CD14-positive monocyte (primary cell): ENCODE data around the gene RHPN2. TPM values are rescaled to one million over a fixed set of nuclear protein-coding genes. Genes with fewer than 3 reads are reported as not detected.

Source experiments
- DNase-seq, 3 donors: peaks; one replicate each; pipeline ENCODE4 v3.0.0-alpha.2; 2011 to 2022
- H2AFZ ChIP-seq: 2 replicates; pipeline ENCODE4 v1.6.0; 2012; ENCODE audit warnings: mild to moderate bottlenecking, low read depth, low read length, inconsistent platforms; ENCODE audit not compliant: insufficient read depth, poor library complexity, severe bottlenecking
- H3K27ac ChIP-seq, 2 donors: 1 replicate in 1 of 2; 2 replicates in 1 of 2; pipeline ENCODE4 v1.5.1; 2012 to 2013; ENCODE audit warnings: low read length in 2 of 2, control low read depth in 1 of 2, inconsistent platforms in 1 of 2, low read depth in 1 of 2, mild to moderate bottlenecking in 1 of 2
- H3K27me3 ChIP-seq, 2 donors: one replicate each; pipeline versions ENCODE4 v1.6.0 to v1.6.1; 2011 to 2013; ENCODE audit warnings: low read length in 2 of 2; ENCODE audit not compliant: control insufficient read depth in 2 of 2, insufficient read depth in 2 of 2
- H3K36me3 ChIP-seq, 2 donors: replicated peaks in 1 of 2; 1 replicate in 1 of 2; 2 replicates in 1 of 2; pipeline versions ENCODE4 v1.5.1 to v1.6.1; 2012 to 2013; ENCODE audit warnings: low read length in 2 of 2, control low read depth in 1 of 2, inconsistent platforms in 1 of 2, mild to moderate bottlenecking in 1 of 2; ENCODE audit not compliant: insufficient read depth in 2 of 2, control insufficient read depth in 1 of 2
- H3K4me1 ChIP-seq, 2 donors: 1 replicate in 1 of 2; 2 replicates in 1 of 2; pipeline versions ENCODE4 v1.5.1 to v1.6.1; 2012 to 2013; ENCODE audit warnings: low read length in 2 of 2, control low read depth in 1 of 2, inconsistent platforms in 1 of 2, mild to moderate bottlenecking in 1 of 2, moderate library complexity in 1 of 2; ENCODE audit not compliant: insufficient read depth in 2 of 2, control insufficient read depth in 1 of 2
- H3K4me2 ChIP-seq: replicated peaks from 2 replicates; pipeline ENCODE3; 2012; ENCODE audit warnings: low read length, moderate library complexity, mild to moderate bottlenecking; ENCODE audit not compliant: poor library complexity, severe bottlenecking; ENCODE audit errors: extremely low read depth
- H3K4me3 ChIP-seq, 3 experiments: fragments of 200-600 bp in 1 of 3; sonication (generic) in 1 of 3; replicated peaks in 1 of 3; 1 replicate in 2 of 3; 2 replicates in 1 of 3; pipeline ENCODE4 v1.5.1; 2011 to 2013; ENCODE audit warnings: low read length in 3 of 3, mild to moderate bottlenecking in 3 of 3, control low read depth in 2 of 3, low read depth in 2 of 3, inconsistent platforms in 1 of 3, moderate library complexity in 1 of 3
- H3K79me2 ChIP-seq: 2 replicates; pipeline ENCODE4 v1.6.0; 2012; ENCODE audit warnings: mild to moderate bottlenecking, control low read depth, inconsistent platforms, low read length, moderate library complexity; ENCODE audit not compliant: insufficient read depth
- H3K9ac ChIP-seq: 2 replicates; pipeline ENCODE4 v1.6.0; 2017; ENCODE audit warnings: low read length, mild to moderate bottlenecking; ENCODE audit not compliant: insufficient read depth, poor library complexity, severe bottlenecking
- H3K9me3 ChIP-seq, 2 donors: replicated peaks in 1 of 2; 1 replicate in 1 of 2; 2 replicates in 1 of 2; pipeline versions ENCODE4 v1.5.1 to v1.6.1; 2012 to 2013; ENCODE audit warnings: low read length in 2 of 2, control low read depth in 1 of 2; ENCODE audit not compliant: control insufficient read depth in 1 of 2, insufficient read depth in 1 of 2
- H4K20me1 ChIP-seq: 2 replicates; pipeline ENCODE4 v1.6.0; 2012; ENCODE audit warnings: mild to moderate bottlenecking, low read length, control low read depth, moderate library complexity; ENCODE audit not compliant: insufficient read depth
- H3K27ac Mint-ChIP-seq, 7 donors: one replicate each; pipeline ENCODE4 v1.8.0; 2020; ENCODE audit warnings: mild to moderate bottlenecking in 7 of 7, mixed read lengths in 7 of 7, moderate library complexity in 6 of 7, inconsistent platforms in 2 of 7
- H3K27me3 Mint-ChIP-seq, 3 donors: one replicate each; pipeline ENCODE4 v1.8.0; 2021 to 2022; ENCODE audit warnings: low read depth in 3 of 3, mild to moderate bottlenecking in 3 of 3, mixed read lengths in 3 of 3, moderate library complexity in 3 of 3, inconsistent platforms in 1 of 3
- H3K36me3 Mint-ChIP-seq, 2 donors: one replicate each; pipeline ENCODE4 v1.8.0; 2020; ENCODE audit warnings: mixed read lengths in 2 of 2, inconsistent platforms in 1 of 2, mild to moderate bottlenecking in 1 of 2
- H3K4me1 Mint-ChIP-seq: one replicate; pipeline ENCODE4 v1.8.0; 2020; ENCODE audit warnings: mild to moderate bottlenecking, mixed read lengths
- H3K4me3 Mint-ChIP-seq, 2 donors: one replicate each; pipeline ENCODE4 v1.8.0; 2020; ENCODE audit warnings: mild to moderate bottlenecking in 2 of 2, mixed read lengths in 2 of 2, moderate library complexity in 1 of 2
- H3K9me3 Mint-ChIP-seq, 7 donors: one replicate each; pipeline ENCODE4 v1.8.0; 2020 to 2022; ENCODE audit warnings: mixed read lengths in 7 of 7, mild to moderate bottlenecking in 6 of 7, moderate library complexity in 6 of 7, inconsistent platforms in 2 of 7
- WGBS: methylation state at CpG from one replicate; pipeline ENCODE4 v1.1.5; 2013; ENCODE audit warnings: missing lambda C conversion rate; ENCODE audit not compliant: insufficient coverage; 5-methylcytosine and 5-hydroxymethylcytosine counted together
- intact Hi-C, 2 donors: fragments of 100-400 bp; cut with micrococcal nuclease; formaldehyde crosslinking; loops; one replicate each; pipeline versions ENCODE4 v1.15.0 to v1.15.1; 2023
- polyA plus RNA-seq, 3 donors: library from polyadenylated mRNA; depleted of rRNA in 1 of 3; unstranded in 2 of 3; stranded (reverse) in 1 of 3; fragments of 300-500 nt in 2 of 3; fragments of >200 nt in 1 of 3; fragmentation: Illumina TruSeq in 2 of 3; gene quantifications; 1 replicate in 2 of 3; 2 replicates in 1 of 3; pipeline ENCODE4 v1.2.3, GENCODE V29; 2012 to 2021
- TF ChIP-seq, protein P1 (sequence below): fragments of 200-600 bp; IDR thresholded peaks from one replicate; pipeline ENCODE4 v1.8.0; 2022; ENCODE audit warnings: antibody characterized with exemption, mild to moderate bottlenecking

Gene RHPN2
- polyA plus RNA-seq, 3 donors: 0.16 to 0.93 (median 0.51) TPM

DNA sequence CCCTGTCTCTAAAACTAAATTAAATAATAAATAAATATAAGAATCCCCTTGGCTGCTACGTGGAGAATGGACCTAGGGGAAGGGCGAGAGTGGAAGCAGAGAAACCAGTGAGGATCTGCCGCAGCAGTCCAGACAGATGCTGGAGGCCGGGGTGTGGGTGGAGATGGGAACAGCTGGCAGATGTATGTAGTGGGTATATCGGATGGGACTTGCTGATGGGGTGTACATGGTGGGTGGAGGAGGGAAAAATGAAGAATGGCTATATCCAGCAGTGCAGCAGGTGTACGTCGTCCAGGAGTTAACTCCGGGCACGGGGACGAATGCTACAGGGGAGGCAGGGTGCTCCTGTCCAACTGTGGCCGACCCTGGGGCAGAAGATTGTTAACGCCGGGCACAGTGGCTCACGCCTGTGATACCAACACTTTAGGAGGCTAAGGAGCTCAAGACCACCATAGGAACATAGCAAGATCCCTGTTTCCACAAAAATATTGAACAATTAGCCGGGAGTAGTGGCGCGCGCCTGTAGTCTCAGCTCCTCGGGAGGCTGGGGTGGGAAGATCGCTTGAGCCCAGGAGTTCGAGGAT is 93.6 kb downstream of the RHPN2 start:
- no peak for DNase-seq
- TF ChIP-seq, protein P1, sequence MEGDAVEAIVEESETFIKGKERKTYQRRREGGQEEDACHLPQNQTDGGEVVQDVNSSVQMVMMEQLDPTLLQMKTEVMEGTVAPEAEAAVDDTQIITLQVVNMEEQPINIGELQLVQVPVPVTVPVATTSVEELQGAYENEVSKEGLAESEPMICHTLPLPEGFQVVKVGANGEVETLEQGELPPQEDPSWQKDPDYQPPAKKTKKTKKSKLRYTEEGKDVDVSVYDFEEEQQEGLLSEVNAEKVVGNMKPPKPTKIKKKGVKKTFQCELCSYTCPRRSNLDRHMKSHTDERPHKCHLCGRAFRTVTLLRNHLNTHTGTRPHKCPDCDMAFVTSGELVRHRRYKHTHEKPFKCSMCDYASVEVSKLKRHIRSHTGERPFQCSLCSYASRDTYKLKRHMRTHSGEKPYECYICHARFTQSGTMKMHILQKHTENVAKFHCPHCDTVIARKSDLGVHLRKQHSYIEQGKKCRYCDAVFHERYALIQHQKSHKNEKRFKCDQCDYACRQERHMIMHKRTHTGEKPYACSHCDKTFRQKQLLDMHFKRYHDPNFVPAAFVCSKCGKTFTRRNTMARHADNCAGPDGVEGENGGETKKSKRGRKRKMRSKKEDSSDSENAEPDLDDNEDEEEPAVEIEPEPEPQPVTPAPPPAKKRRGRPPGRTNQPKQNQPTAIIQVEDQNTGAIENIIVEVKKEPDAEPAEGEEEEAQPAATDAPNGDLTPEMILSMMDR: no peak
- Histone ChIP-seq H3K4me1 (peaks cover 11 to 14% of the 10 kb centered on the region in 2 donors), H2AFZ (peak overlapping the region; percentile 93), H4K20me1 (no peaks in the 10 kb centered on the region), H3K27ac (peak overlapping the region in 1 of 2 donors; percentile 23), H3K9ac (peak overlapping the region; percentile 60), H3K4me3 (peak overlapping the region; percentile 50 to 96 (median 80)), H3K9me3 (no peaks in the 10 kb centered on the region), H3K36me3 (no peaks in the 10 kb centered on the region), H3K27me3 (no peaks in the 10 kb centered on the region), H3K79me2 (peaks cover 23% of the 10 kb centered on the region), H3K4me2 (peak overlapping the region; percentile 84)
- H3K4me1 Mint-ChIP-seq: peaks cover 9% of the 10 kb centered on the region
- H3K36me3 Mint-ChIP-seq: peaks cover 3 to 31% of the 10 kb centered on the region in 2 donors
- 40% methylated on average over 21 of the region's 21 CpGs for WGBS
- H3K9me3 Mint-ChIP-seq: no peaks in the 10 kb centered on the region
- H3K27me3 Mint-ChIP-seq: no peaks in the 10 kb centered on the region
- H3K4me3 Mint-ChIP-seq: peak overlapping the region; percentile 97 to 98
- intact Hi-C loops: loop anchor here (5.0 to 10.0 kb wide), 4 partner anchors 106 to 1454 kb away; partner anchors contain the start of genes GPATCH1 (in 1 of the 2) and UBA2 (in 1 of the 2)
- peak overlapping the region in 5 of 7 donors; percentile 75 to 99 (median 91) for H3K27ac Mint-ChIP-seq

- 98% methylated on average over 8 of the region's 10 CpGs for WGBS
- no peaks in the 10 kb centered on the region for H3K27me3 Mint-ChIP-seq
Measured at GRCh38 chr19:32969549-32969948, 95.1 kb downstream of the RHPN2 start.

More at GRCh38 chr19:32969549-32969948, 95.1 kb downstream of the RHPN2 start:
- Histone ChIP-seq H3K9me3 (no peaks in the 10 kb centered on the region), H3K4me1 (peaks cover 11 to 14% of the 10 kb centered on the region in 2 donors), H2AFZ (no peak overlapping the region), H3K4me3 (no peak overlapping the region), H4K20me1 (no peaks in the 10 kb centered on the region), H3K4me2 (no peak overlapping the region), H3K79me2 (peaks cover 23% of the 10 kb centered on the region), H3K27me3 (no peaks in the 10 kb centered on the region), H3K27ac (no peak overlapping the region), H3K36me3 (peaks cover 4 to 7% of the 10 kb centered on the region in 2 donors), H3K9ac (no peak overlapping the region)
- peaks cover 9% of the 10 kb centered on the region for H3K4me1 Mint-ChIP-seq
- intact Hi-C loops: no loop called here
- H3K36me3 Mint-ChIP-seq: peaks cover 9 to 34% of the 10 kb centered on the region in 2 donors
- no peak for DNase-seq
- TF ChIP-seq, protein P1: no peak
- no peaks in the 10 kb centered on the region for H3K9me3 Mint-ChIP-seq
- H3K27ac Mint-ChIP-seq: no peak overlapping the region
- H3K4me3 Mint-ChIP-seq: no peak overlapping the region
